Measurements from ENCODE around the gene STAB2.

GRCh38 chr12:103812789-103813188 lies 225.7 kb downstream of the STAB2 start:
- TF ChIP-seq CTCF (IDR thresholded peaks at IDR 0.05; ENCODE audit: insufficient read depth, low read length, poor library complexity, severe bottlenecking) (no peak), EZH2phosphoT487 (conservative IDR thresholded peaks at IDR 0.05; ENCODE audit: low read length) (no peak)

Data from SU-DHL-6 (cell line).